CD4-positive, alpha-beta T cell treated with Interleukin-6 for 4 hours (primary cell): Measurements from ENCODE around the gene LRP2.

ENCODE experiments used
- DNase-seq: peaks from one replicate; pipeline ENCODE4 v3.0.0-alpha.2; 2020; ENCODE audit warnings: mixed read lengths

LRP2 gene

DNA sequence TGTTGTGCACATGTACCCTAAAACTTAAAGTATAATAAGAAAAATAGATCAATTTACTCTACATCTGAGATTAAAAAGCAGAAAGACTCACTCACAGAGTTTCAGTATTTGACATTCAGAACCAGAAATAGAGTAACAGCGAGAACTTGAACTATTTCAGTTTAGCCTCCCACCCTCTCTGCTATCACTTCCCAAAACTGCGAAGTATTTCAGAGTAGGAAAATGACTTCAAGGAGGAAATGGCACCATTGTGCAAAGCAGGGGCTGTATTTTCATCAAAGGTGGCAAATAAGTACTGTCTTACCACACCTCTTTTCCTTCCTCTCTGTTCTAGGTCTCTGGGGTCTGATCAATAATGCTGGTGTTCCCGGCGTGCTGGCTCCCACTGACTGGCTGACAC is 279.3 kb downstream of the LRP2 start:
- no peak for DNase-seq

DNA sequence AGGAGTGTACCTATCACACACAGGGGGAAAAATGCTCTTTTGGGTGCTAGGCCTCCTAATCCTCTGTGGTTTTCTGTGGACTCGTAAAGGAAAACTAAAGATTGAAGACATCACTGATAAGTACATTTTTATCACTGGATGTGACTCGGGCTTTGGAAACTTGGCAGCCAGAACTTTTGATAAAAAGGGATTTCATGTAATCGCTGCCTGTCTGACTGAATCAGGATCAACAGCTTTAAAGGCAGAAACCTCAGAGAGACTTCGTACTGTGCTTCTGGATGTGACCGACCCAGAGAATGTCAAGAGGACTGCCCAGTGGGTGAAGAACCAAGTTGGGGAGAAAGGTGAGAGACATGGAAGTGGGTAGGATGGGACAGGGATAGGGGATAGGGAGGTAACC is 280.8 kb downstream of the LRP2 start:
- DNase-seq = no peak

GRCh38 chr2:169080250-169081069 is 281.9 kb downstream of the LRP2 start:
- DNase-seq = no peak

- no peak for DNase-seq
Observed at GRCh38 chr2:169077674-169078240, 284.6 kb downstream of the LRP2 start.
